Mammary epithelial cell (primary cell): ENCODE measurements around the gene PPP6C.

Source experiments
- CTCF ChIP-seq, 2 donors: IDR thresholded peaks in 1 of 2; conservative IDR thresholded peaks in 1 of 2; 2 replicates each; pipeline ENCODE4 v1.5.1; 2011 to 2012; ENCODE audit warnings: inconsistent platforms in 2 of 2, low read length in 2 of 2, mild to moderate bottlenecking in 2 of 2, control low read depth in 1 of 2, low read depth in 1 of 2; ENCODE audit not compliant: insufficient read depth in 1 of 2; ENCODE audit errors: extremely low read depth in 1 of 2
- EZH2 ChIP-seq: IDR thresholded peaks from 2 replicates; pipeline ENCODE4 v1.6.1; 2012; ENCODE audit warnings: low read length, inconsistent platforms, borderline replicate concordance

GRCh38 chr9:125146247-125146646 lies 43.4 kb downstream of the PPP6C start:
- no peak for TF ChIP-seq CTCF (conservative IDR thresholded peaks at IDR 0.05 in 1 of 2, IDR thresholded peaks at IDR 0.05 in 1 of 2; ENCODE audit: extremely low read depth in 1 of 2, insufficient read depth in 1 of 2, low read depth in 1 of 2, low read length in 2 of 2)
- TF ChIP-seq EZH2 = no peak
